Esophagus squamous epithelium (tissue), 5 donors: ENCODE measurements around the gene ADGRA3. TPM values are rescaled to one million over a fixed set of nuclear protein-coding genes. Genes with fewer than 3 reads are reported as not detected.
"Not testable (repeated sequence)": the region's sequence is repeated elsewhere in the genome, so short reads cannot be mapped to it uniquely, and the experiment has no call there.

Source experiments
- DNase-seq: peaks from one replicate; lab custom pipeline; 2025; lab: John Stamatoyannopoulos, UW
- H3K27ac ChIP-seq, 4 donors: fragments of 200-600 bp; sonication (generic); one replicate each; pipeline ENCODE4 v1.5.1; 2016 to 2019; ENCODE audit warnings: mild to moderate bottlenecking in 1 of 4
- H3K27me3 ChIP-seq, 4 donors: fragments of 200-600 bp; sonication (generic); 1 replicate in 3 of 4; 2 replicates in 1 of 4; pipeline versions ENCODE4 v1.5.1 to v1.6.0; 2017 to 2021; ENCODE audit warnings: antibody characterized with exemption in 1 of 4
- H3K36me3 ChIP-seq, 3 donors: fragments of 200-600 bp; sonication (generic); one replicate each; pipeline ENCODE4 v1.5.1; 2016 to 2019
- H3K4me1 ChIP-seq, 3 donors: fragments of 200-600 bp; sonication (generic); one replicate each; pipeline ENCODE4 v1.5.1; 2017 to 2019
- H3K4me3 ChIP-seq, 4 donors: fragments of 200-600 bp; sonication (generic); 1 replicate in 3 of 4; 2 replicates in 1 of 4; pipeline ENCODE4 v1.5.1; 2016 to 2019; ENCODE audit warnings: mild to moderate bottlenecking in 2 of 4, moderate library complexity in 1 of 4
- H3K9me3 ChIP-seq, 3 donors: fragments of 200-600 bp; sonication (generic); one replicate each; pipeline ENCODE4 v1.5.1; 2016 to 2019
- POLR2A ChIP-seq, 4 donors: fragments of 450-650 bp; IDR thresholded peaks; one replicate each; pipeline ENCODE4 v1.6.1; 2017; ENCODE audit warnings: antibody characterized with exemption in 4 of 4, mild to moderate bottlenecking in 4 of 4, moderate library complexity in 3 of 4
- WGBS, 2 donors: methylation state at CpG; one replicate each; pipeline ENCODE4 v1.1.5; 2018; 5-methylcytosine and 5-hydroxymethylcytosine counted together
- intact Hi-C: fragments of 100-400 bp; cut with DNase I; formaldehyde crosslinking; loops from one replicate; pipeline ENCODE4 v1.15.0; 2022
- total RNA-seq, 4 donors: library from RNA; depleted of rRNA; stranded (reverse); fragments of >200 nt; gene quantifications; one replicate each; pipeline ENCODE4 v1.1.0, GENCODE V29; 2016
- TF ChIP-seq, protein P1 (sequence below), 6 experiments: fragments of 450-650 bp in 4 of 6; fragments of 200-600 bp in 2 of 6; sonication (generic) in 2 of 6; IDR thresholded peaks; one replicate each; pipeline ENCODE4 v1.5.1; 2016 to 2019; ENCODE audit warnings: antibody characterized with exemption in 6 of 6, mild to moderate bottlenecking in 4 of 6, moderate library complexity in 4 of 6
- donor health status: DM: yes; HTN: yes; CAD: no.

The ADGRA3 gene
- total RNA-seq, 4 donors from 2014 or later, result 5.4 to 20.4 (median 12.9) TPM

- H3K4me3 ChIP-seq, result no peak overlapping the region
- WGBS, 2 donors, result 26 to 45% methylated on average over 7 of the region's 7 CpGs
- no peaks in the 10 kb centered on the region for H3K27me3 ChIP-seq
- no peak overlapping the region for H3K27ac ChIP-seq
- peaks cover 0 to 13% (median 0%) of the 10 kb centered on the region in 3 donors for H3K36me3 ChIP-seq
- no peaks in the 10 kb centered on the region for H3K9me3 ChIP-seq
- DNase-seq, result no peak
- H3K4me1 ChIP-seq, result no peaks in the 10 kb centered on the region
- intact Hi-C loops, result no loop called here
- TF ChIP-seq, protein P1, sequence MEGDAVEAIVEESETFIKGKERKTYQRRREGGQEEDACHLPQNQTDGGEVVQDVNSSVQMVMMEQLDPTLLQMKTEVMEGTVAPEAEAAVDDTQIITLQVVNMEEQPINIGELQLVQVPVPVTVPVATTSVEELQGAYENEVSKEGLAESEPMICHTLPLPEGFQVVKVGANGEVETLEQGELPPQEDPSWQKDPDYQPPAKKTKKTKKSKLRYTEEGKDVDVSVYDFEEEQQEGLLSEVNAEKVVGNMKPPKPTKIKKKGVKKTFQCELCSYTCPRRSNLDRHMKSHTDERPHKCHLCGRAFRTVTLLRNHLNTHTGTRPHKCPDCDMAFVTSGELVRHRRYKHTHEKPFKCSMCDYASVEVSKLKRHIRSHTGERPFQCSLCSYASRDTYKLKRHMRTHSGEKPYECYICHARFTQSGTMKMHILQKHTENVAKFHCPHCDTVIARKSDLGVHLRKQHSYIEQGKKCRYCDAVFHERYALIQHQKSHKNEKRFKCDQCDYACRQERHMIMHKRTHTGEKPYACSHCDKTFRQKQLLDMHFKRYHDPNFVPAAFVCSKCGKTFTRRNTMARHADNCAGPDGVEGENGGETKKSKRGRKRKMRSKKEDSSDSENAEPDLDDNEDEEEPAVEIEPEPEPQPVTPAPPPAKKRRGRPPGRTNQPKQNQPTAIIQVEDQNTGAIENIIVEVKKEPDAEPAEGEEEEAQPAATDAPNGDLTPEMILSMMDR (IDR thresholded peaks at IDR 0.05), result no peak
- TF ChIP-seq POLR2A (IDR thresholded peaks at IDR 0.05), result no peak
Measured at GRCh38 chr4:22385611-22386011, 130.3 kb downstream of the ADGRA3 start.

DNA sequence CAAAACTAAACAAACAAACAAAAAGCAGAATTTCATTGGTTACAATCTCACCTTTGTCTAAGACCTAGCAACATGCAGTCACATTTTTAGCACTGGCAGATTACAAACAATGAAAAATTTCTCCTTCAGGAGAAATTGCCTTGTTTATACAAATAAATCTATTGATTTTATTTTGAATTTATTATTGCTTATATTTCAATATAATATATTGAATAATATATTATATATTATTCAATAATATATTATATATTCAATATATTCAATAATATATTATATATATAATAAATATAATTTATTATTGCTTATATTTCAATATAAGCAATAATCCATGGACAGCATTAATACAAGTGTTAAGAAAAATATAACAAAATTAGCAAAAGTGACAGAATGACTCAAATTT lies 131.7 kb downstream of the ADGRA3 start:
- Histone ChIP-seq H3K4me3 (no peak overlapping the region), H3K9me3 (no peaks in the 10 kb centered on the region), H3K36me3 (peaks cover 0 to 13% (median 0%) of the 10 kb centered on the region in 3 donors), H3K27ac (no peak overlapping the region), H3K4me1 (no peaks in the 10 kb centered on the region), H3K27me3 (no peaks in the 10 kb centered on the region)
- intact Hi-C loops, result no loop called here
- no peak for TF ChIP-seq POLR2A (IDR thresholded peaks at IDR 0.05)
- TF ChIP-seq, protein P1 (IDR thresholded peaks at IDR 0.05), result no peak
- no peak for DNase-seq

- intact Hi-C loops, H3K27ac ChIP-seq, DNase-seq, H3K27me3 ChIP-seq, H3K36me3 ChIP-seq, H3K4me3 ChIP-seq, H3K4me1 ChIP-seq, H3K9me3 ChIP-seq: not testable (repeated sequence)
- 40 to 54% methylated on average over 3 of the region's 3 CpGs for WGBS, 2 donors
Measured at GRCh38 chr4:22382216-22382615, 133.7 kb downstream of the ADGRA3 start.

GRCh38 chr4:22372986-22373385 lies 142.9 kb downstream of the ADGRA3 start:
- Histone ChIP-seq H3K9me3 (no peaks in the 10 kb centered on the region), H3K36me3 (no peaks in the 10 kb centered on the region), H3K27me3 (no peaks in the 10 kb centered on the region), H3K4me1 (no peaks in the 10 kb centered on the region), H3K4me3 (no peak overlapping the region), H3K27ac (no peak overlapping the region)
- no peak for DNase-seq
- intact Hi-C loops, result no loop called here
- TF ChIP-seq POLR2A (IDR thresholded peaks at IDR 0.05), result no peak
- TF ChIP-seq, protein P1 (IDR thresholded peaks at IDR 0.05), result no peak
- WGBS, 2 donors, result 59 to 77% methylated on average over 3 of the region's 3 CpGs

- TF ChIP-seq, protein P1 (IDR thresholded peaks at IDR 0.05), result no peak
- Histone ChIP-seq H3K4me3 (no peak overlapping the region), H3K9me3 (no peaks in the 10 kb centered on the region), H3K27ac (no peak overlapping the region), H3K4me1 (no peaks in the 10 kb centered on the region), H3K36me3 (no peaks in the 10 kb centered on the region), H3K27me3 (no peaks in the 10 kb centered on the region)
- intact Hi-C loops, result no loop called here
- 82 to 83% methylated on average over 7 to 8 of the region's 8 CpGs for WGBS, 2 donors
- DNase-seq, result no peak
Measured at GRCh38 chr4:22369901-22370562, 145.8 kb downstream of the ADGRA3 start.

DNA sequence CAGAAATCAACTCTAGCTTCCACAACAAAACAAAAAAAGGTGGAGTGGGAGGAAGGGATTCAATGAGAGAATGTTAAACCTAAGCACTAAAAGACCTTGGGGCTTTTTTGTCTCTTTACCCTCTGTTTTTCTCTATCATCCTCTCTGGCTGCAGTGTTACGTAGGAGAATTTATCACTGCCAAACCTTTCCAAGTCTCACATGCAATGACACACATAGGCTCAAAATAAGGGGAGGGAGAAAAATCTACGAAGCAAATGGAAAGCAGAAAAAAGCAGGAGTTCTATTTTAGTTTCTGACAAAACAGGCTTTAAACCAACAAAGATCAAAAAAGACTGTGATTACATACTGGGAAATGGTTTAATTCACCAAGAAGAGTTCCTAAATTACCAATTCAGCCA lies 152.1 kb downstream of the ADGRA3 start:
- Histone ChIP-seq H3K27me3 (no peaks in the 10 kb centered on the region), H3K27ac (no peak overlapping the region), H3K9me3 (no peaks in the 10 kb centered on the region), H3K4me3 (no peak overlapping the region), H3K36me3 (no peaks in the 10 kb centered on the region), H3K4me1 (no peaks in the 10 kb centered on the region)
- intact Hi-C loops, result no loop called here
- TF ChIP-seq, protein P1 (IDR thresholded peaks at IDR 0.05), result no peak
- TF ChIP-seq POLR2A (IDR thresholded peaks at IDR 0.05), result no peak
- DNase-seq, result no peak
- WGBS, 2 donors, result 43 to 84% methylated on average over 2 of the region's 2 CpGs
